Left lung (tissue), 10 donors: Measurements from ENCODE around the gene TMEM127. TPM values are rescaled to one million over a fixed set of nuclear protein-coding genes. Genes with fewer than 3 reads are reported as not detected.

Source experiments
- ATAC-seq: fragments of 200-7000 bp; cut with Tn5 transposase; one replicate; pipeline ENCODE4 v1.9.1; 2020; ENCODE audit warnings: moderate library complexity
- DNase-seq, 4 donors: peaks; one replicate each; pipeline ENCODE4 v3.0.0-alpha.2; 2013 to 2020
- H3K27ac ChIP-seq, 2 donors: fragments of 200-600 bp; sonication (generic) in 1 of 2; one replicate each; pipeline versions ENCODE4 v1.5.0 to v1.8.0; 2020 to 2021
- H3K27me3 ChIP-seq, 2 donors: fragments of 200-600 bp; sonication (generic) in 1 of 2; one replicate each; pipeline versions ENCODE4 v1.5.0 to v1.8.0; 2020 to 2021
- H3K36me3 ChIP-seq, 2 donors: fragments of 200-600 bp; sonication (generic) in 1 of 2; one replicate each; pipeline versions ENCODE4 v1.5.0 to v1.8.0; 2020 to 2021
- H3K4me1 ChIP-seq, 2 donors: fragments of 200-600 bp; one replicate each; pipeline ENCODE4 v1.8.0; 2021
- H3K4me3 ChIP-seq, 2 donors: fragments of 200-600 bp; sonication (generic) in 1 of 2; one replicate each; pipeline versions ENCODE4 v1.5.0 to v1.8.0; 2020 to 2021; ENCODE audit warnings: mild to moderate bottlenecking in 1 of 2
- H3K9me3 ChIP-seq, 2 donors: fragments of 200-600 bp; sonication (generic) in 1 of 2; one replicate each; pipeline versions ENCODE4 v1.5.0 to v1.8.0; 2020 to 2021
- CTCF ChIP-seq, 2 donors: fragments of 200-600 bp; sonication (generic) in 1 of 2; IDR thresholded peaks; one replicate each; pipeline versions ENCODE4 v1.5.0 to v1.8.0; 2021; ENCODE audit warnings: antibody characterized with exemption in 2 of 2
- intact Hi-C, 2 donors: fragments of 100-400 bp; cut with DNase I; formaldehyde crosslinking; loops; one replicate each; pipeline versions ENCODE4 v1.11.2 to v1.14.2; 2022
- polyA plus RNA-seq, 6 donors: library from polyadenylated mRNA; unstranded; fragments of 120-200 nt; gene quantifications; one replicate each; pipeline ENCODE4 v1.2.1, GENCODE V29; 2013; ENCODE audit not compliant: insufficient read length in 6 of 6
- total RNA-seq, 2 donors: library from RNA; stranded (reverse); fragmentation: NEBNext Ultra II Directional; extraction: Animal tissue kit (Norgen Biotek cat#: 25700); gene quantifications; one replicate each; pipeline ENCODE4 v1.2.1, GENCODE V29; 2021
- donor health status: DM: no; HTN: yes; CAD: no.
- donor health status: DM: no; HTN: no; CAD: no.

Gene TMEM127
- total and polyA plus RNA-seq, 8 donors, result 29.1 to 79.9 (median 34.5) TPM

DNA sequence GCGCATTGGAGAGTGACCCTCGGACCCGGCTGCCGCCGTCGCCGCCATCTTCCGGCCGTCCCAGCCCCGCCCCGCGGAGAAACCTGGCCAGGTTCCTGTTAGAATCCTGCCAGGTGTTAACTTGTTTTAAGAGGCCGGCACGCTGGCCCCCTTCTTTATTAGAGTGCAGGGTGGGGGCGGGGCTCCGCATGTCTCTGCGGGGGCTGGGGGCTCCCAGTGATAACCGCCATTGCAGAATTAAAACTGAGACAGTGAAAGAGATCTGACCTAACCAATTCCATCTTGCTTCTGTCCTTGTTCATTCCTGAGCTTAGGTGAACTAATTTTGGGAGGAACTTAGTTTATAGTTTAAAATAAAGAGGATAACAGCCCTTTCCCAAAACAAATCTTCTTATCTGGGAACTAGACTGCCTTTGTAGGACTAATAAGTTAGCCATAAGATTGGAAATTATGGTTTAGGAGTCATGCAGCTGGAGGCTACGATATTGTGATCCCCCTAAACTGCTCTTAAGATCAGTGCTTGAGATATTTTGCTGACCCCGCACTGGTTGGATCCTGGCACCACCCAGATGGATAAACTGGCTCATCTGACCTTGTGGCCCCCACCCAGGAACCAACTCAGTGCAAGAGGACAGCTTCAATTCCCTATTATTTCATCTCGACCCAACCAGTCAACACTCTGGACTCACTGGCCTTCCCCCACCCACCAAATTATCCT, 56.6 kb downstream of the TMEM127 start:
- no peaks in the 10 kb centered on the region for H3K36me3 ChIP-seq
- H3K4me1 ChIP-seq, result peaks cover 33 to 46% of the 10 kb centered on the region in 2 donors
- ATAC-seq, result no peak
- no peak for DNase-seq
- no peaks in the 10 kb centered on the region for H3K9me3 ChIP-seq
- TF ChIP-seq CTCF (IDR thresholded peaks at IDR 0.05), result no peak
- H3K4me3 ChIP-seq, result peak overlapping the region; percentile 97 to 98
- peak overlapping the region; percentile 95 to 98 for H3K27ac ChIP-seq
- intact Hi-C loops, result no loop called here
- no peaks in the 10 kb centered on the region for H3K27me3 ChIP-seq

- peak within 1 kb of the TSS; percentile 97 to 98 for H3K4me3 ChIP-seq
- intact Hi-C loops, result no loop called here
- no peak for TF ChIP-seq CTCF (IDR thresholded peaks at IDR 0.05)
- H3K27me3 ChIP-seq, result no peaks in the 10 kb centered on the region
- ATAC-seq, result peak; percentile 96
- peak; percentile 96 to 99 (median 98) for DNase-seq
- no peaks in the 10 kb centered on the region for H3K9me3 ChIP-seq
- no peaks in the 10 kb centered on the region for H3K36me3 ChIP-seq
- H3K4me1 ChIP-seq, result peaks cover 38 to 54% of the 10 kb centered on the region in 2 donors
- peak within 1 kb of the TSS; percentile 95 to 98 for H3K27ac ChIP-seq
These were observed 57.4 kb downstream of the TMEM127 start, which contains the start of gene STARD7 for GRCh38 chr2:96208143-96209010. TSS of gene STARD7 (minus strand) at chr2:96208827. CDS start at chr2:96208434, 393 bp downstream.

DNA sequence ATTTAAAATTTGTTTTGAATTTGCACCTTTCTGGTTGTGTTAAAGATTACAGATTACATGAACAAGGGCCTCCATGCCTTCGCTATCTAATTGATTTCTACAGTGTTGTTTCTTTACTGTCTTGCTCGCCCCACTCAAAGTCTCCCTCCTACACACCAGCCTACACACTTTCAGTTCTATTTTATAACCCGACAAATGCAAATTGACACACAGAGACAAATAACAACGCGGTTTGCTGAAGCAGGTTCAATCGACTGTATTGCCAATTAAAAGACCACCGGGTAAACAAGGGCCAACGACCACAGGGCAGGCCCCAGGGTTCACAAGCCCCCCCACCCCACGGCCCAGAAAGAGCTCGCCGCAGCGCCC, 58.0 kb downstream of the TMEM127 start:
- no peaks in the 10 kb centered on the region for H3K27me3 ChIP-seq
- intact Hi-C loops, result no loop called here
- H3K4me3 ChIP-seq, result peak overlapping the region; percentile 97 to 98
- DNase-seq (no peak), ATAC-seq (no peak)
- H3K9me3 ChIP-seq, result no peaks in the 10 kb centered on the region
- H3K4me1 ChIP-seq, result peaks cover 43 to 60% of the 10 kb centered on the region in 2 donors
- H3K36me3 ChIP-seq, result no peaks in the 10 kb centered on the region
- no peak for TF ChIP-seq CTCF (IDR thresholded peaks at IDR 0.05)
- peak overlapping the region; percentile 95 to 98 for H3K27ac ChIP-seq

DNA sequence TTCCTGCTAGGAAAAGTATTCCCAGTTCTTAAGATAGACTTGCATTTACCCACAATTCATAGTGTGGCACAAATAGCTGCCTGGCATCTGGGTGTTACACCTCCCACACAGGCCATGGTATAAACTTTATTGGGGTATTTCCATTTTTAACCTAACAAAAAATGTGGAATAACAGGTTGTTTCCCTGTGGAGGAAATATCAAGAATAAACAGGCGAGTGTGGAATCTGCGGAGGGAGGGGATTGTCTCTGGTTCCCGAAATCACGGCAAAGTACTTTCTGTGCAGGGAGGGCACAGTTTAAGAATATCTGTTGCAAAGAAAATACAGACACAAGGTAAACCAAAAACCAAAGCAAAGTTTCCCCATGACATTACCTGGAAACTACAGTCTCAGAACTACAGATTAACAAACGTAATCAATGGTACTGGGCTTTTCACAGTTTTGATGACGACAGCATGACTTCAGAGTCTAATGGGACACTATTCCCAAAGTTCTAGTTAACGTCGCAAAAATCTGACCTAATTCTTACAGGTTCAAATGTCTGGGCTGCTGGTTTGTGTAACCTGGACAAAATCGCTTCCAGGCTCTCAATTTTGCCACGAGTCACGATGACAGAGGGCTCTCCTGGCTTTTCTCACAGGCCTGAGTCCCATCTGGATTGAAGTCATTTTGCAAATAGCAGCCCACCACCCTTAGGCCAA, 58.6 kb downstream of the TMEM127 start:
- intact Hi-C loops, result no loop called here

More for the DNA sequence above, 58.6 kb downstream of the TMEM127 start:
- DNase-seq (no peak), ATAC-seq (no peak)
- TF ChIP-seq CTCF (IDR thresholded peaks at IDR 0.05), result no peak
- H3K9me3 ChIP-seq, result no peaks in the 10 kb centered on the region
- peak overlapping the region; percentile 95 to 98 for H3K27ac ChIP-seq
- no peaks in the 10 kb centered on the region for H3K27me3 ChIP-seq
- peak overlapping the region; percentile 97 to 98 for H3K4me3 ChIP-seq
- no peaks in the 10 kb centered on the region for H3K36me3 ChIP-seq
- peaks cover 43 to 65% of the 10 kb centered on the region in 2 donors for H3K4me1 ChIP-seq
